Measurements from ENCODE around the gene PRPF39.

PRPF39 gene

DNA sequence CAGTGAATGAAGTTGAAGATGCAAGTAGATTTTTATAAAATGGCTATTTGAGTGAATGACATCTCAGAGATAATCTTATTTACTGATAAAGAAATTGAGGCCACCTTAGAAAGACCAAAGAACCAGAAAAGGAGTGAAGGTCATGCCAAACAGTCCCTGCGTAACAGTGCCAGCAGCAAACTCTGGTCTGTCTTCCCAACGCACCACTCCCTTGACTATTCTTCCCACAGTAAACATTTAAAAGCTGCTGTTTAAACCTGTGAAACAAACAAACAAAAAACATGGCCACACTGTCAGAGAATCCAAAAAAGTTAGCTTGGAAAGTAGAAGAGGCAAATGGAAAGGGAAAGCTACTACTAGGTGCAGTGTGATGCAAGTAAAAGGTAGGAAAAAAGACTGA, 1.5 kb upstream of the PRPF39 start:
- TF ChIP-seq, protein P1, sequence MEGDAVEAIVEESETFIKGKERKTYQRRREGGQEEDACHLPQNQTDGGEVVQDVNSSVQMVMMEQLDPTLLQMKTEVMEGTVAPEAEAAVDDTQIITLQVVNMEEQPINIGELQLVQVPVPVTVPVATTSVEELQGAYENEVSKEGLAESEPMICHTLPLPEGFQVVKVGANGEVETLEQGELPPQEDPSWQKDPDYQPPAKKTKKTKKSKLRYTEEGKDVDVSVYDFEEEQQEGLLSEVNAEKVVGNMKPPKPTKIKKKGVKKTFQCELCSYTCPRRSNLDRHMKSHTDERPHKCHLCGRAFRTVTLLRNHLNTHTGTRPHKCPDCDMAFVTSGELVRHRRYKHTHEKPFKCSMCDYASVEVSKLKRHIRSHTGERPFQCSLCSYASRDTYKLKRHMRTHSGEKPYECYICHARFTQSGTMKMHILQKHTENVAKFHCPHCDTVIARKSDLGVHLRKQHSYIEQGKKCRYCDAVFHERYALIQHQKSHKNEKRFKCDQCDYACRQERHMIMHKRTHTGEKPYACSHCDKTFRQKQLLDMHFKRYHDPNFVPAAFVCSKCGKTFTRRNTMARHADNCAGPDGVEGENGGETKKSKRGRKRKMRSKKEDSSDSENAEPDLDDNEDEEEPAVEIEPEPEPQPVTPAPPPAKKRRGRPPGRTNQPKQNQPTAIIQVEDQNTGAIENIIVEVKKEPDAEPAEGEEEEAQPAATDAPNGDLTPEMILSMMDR (conservative IDR thresholded peaks at IDR 0.05; ENCODE audit: low read depth, low read length): no peak
- DNase-seq (ENCODE audit: low read depth): no peak
- no peak overlapping the region for H3K4me3 ChIP-seq (ENCODE audit: low read depth, low read length)

DNA sequence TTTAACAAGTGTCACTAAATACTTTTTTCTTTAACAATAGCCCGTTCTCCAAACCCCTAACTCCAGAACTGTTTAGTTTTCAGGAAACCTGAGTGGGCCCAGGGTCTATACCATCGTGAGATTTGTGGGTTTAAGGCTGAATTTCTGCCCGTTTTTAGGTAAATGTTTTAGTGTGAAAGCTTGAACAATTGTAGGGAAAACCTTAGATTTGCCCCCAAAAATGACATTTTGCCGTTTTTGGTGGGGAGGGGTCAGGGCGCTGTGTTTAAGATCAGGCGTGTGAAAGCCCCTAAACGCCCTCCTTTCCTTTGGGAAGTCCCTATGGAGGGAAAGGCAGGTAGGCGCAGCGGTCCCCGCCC, 320 bp upstream of the PRPF39 start:
- no peak for DNase-seq (ENCODE audit: low read depth)
- TF ChIP-seq, protein P1 (conservative IDR thresholded peaks at IDR 0.05; ENCODE audit: low read depth, low read length): no peak
- H3K4me3 ChIP-seq (ENCODE audit: low read depth, low read length): peak overlapping the region; percentile 93

- H3K4me3 ChIP-seq (ENCODE audit: low read depth, low read length): peak overlapping the region; percentile 93
- TF ChIP-seq, protein P1 (conservative IDR thresholded peaks at IDR 0.05; ENCODE audit: low read depth, low read length): no peak
- peak; percentile 51 for DNase-seq (ENCODE audit: low read depth)
Measured at GRCh38 chr14:45084946-45085346, 1.0 kb downstream of the PRPF39 start.

- peak; percentile 13 for DNase-seq (ENCODE audit: low read depth)
- H3K4me3 ChIP-seq (ENCODE audit: low read depth, low read length): no peak overlapping the region
Measured at GRCh38 chr14:45089813-45090212, 5.9 kb downstream of the PRPF39 start.

GRCh38 chr14:45091710-45092109, 7.8 kb downstream of the PRPF39 start:
- peak; percentile 49 for DNase-seq (ENCODE audit: low read depth)
- H3K4me3 ChIP-seq (ENCODE audit: low read depth, low read length): no peak overlapping the region
- TF ChIP-seq, protein P1 (conservative IDR thresholded peaks at IDR 0.05; ENCODE audit: low read depth, low read length): no peak

More at GRCh38 chr14:45089813-45090212, 5.9 kb downstream of the PRPF39 start:
- TF ChIP-seq, protein P1 (conservative IDR thresholded peaks at IDR 0.05; ENCODE audit: low read depth, low read length): no peak

DNA sequence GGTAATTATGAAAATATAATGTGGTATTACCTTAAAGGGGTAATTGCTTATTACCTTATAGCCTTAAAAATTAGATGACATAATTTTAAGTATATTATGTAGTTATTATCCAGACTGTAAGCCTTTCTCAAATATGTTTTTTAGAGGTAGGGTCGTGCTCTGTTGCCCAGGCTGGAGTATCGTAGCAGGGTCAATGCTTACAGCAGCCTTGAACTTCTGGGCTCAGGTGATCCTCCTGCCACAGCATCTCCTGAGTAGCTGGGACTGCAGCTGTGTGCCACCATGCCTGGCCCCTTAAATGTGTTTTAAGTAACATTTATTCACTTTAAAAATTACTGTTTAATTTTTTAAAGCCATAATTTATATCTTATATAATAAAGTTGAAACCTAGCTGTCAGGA, 10.4 kb downstream of the PRPF39 start:
- DNase-seq (ENCODE audit: low read depth): no peak
- TF ChIP-seq, protein P1 (conservative IDR thresholded peaks at IDR 0.05; ENCODE audit: low read depth, low read length): no peak
- no peak overlapping the region for H3K4me3 ChIP-seq (ENCODE audit: low read depth, low read length)

DNA sequence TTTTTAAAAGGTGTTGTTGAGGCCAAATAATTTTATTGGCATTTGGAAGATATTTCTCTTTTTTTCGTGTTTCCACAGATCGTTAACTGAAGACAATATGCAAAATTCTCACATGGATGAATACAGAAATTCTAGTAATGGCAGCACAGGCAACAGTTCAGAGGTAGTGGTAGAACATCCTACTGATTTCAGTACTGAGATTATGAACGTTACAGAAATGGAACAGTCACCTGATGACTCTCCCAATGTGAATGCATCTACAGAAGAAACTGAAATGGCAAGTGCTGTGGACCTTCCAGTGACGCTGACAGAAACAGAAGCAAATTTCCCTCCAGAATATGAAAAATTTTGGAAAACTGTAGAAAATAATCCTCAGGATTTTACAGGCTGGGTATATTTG, 11.2 kb downstream of the PRPF39 start:
- DNase-seq (ENCODE audit: low read depth): no peak
- TF ChIP-seq, protein P1 (conservative IDR thresholded peaks at IDR 0.05; ENCODE audit: low read depth, low read length): no peak
- H3K4me3 ChIP-seq (ENCODE audit: low read depth, low read length): no peak overlapping the region
